ENCODE measurements around the gene SEPTIN8.

GRCh38 chr5:132821350-132821749 lies 44.3 kb upstream of the SEPTIN8 start:
- TF ChIP-seq EP300 (IDR thresholded peaks at IDR 0.05) (no peak), CTCF (IDR thresholded peaks at IDR 0.05) (no peak), POLR2AphosphoS5 (IDR thresholded peaks at IDR 0.05) (no peak), POLR2A (IDR thresholded peaks at IDR 0.05) (no peak)
